Measurements from ENCODE around the gene TSPAN18.

Gene TSPAN18

GRCh38 chr11:44940404-44940803 lies 213.6 kb downstream of the TSPAN18 start:
- no peak overlapping the region for H2AK5ac ChIP-seq (ENCODE audit: low read depth, low read length)
- no peak overlapping the region for H3K4ac ChIP-seq (ENCODE audit: low read length)
- DNase-seq (ENCODE audit: low spot score), result no peak
- H3K79me1 ChIP-seq (ENCODE audit: low read depth, low read length), result peaks cover 28% of the 10 kb centered on the region
- no peak overlapping the region for H2BK120ac ChIP-seq (ENCODE audit: low read depth, low read length)
- H3K4me3 ChIP-seq (ENCODE audit: low read length in 2 of 2), result no peak overlapping the region
- H3K4me1 ChIP-seq (ENCODE audit: control insufficient read depth in 2 of 2, insufficient read depth in 1 of 2, low read depth in 1 of 2, low read length in 2 of 2), result peaks cover 3 to 31% of the 10 kb centered on the region in 2 donors
- peaks cover 0 to 14% of the 10 kb centered on the region in 2 donors for H3K36me3 ChIP-seq (replicated peaks in 1 of 2; ENCODE audit: control insufficient read depth in 2 of 2, insufficient read depth in 2 of 2, low read length in 2 of 2)
- H2BK15ac ChIP-seq (ENCODE audit: low read length), result no peak overlapping the region
- no CpG with 5 or more reads among the region's 7 CpGs for WGBS, 2 donors (ENCODE audit: extremely low coverage in 2 of 2, insufficient read length in 2 of 2, insufficient replicate concordance in 1 of 2)
- H3K4me2 ChIP-seq (ENCODE audit: insufficient read depth, low read length, poor library complexity, severe bottlenecking), result no peak overlapping the region
- H4K8ac ChIP-seq (ENCODE audit: low read depth, low read length), result no peak overlapping the region
- H2AFZ ChIP-seq (ENCODE audit: low read length), result no peak overlapping the region
- H2BK12ac ChIP-seq (ENCODE audit: low read length), result no peak overlapping the region
- H3K14ac ChIP-seq (ENCODE audit: low read length), result no peak overlapping the region
- no peak overlapping the region for H3K9ac ChIP-seq (ENCODE audit: low read depth, low read length, poor library complexity)
- no peaks in the 10 kb centered on the region for H3K9me3 ChIP-seq (replicated peaks in 1 of 2; ENCODE audit: control insufficient read depth in 2 of 2, insufficient read depth in 1 of 2, low read depth in 1 of 2, low read length in 2 of 2)
- H3K18ac ChIP-seq (ENCODE audit: low read length), result no peak overlapping the region
- H2BK5ac ChIP-seq (ENCODE audit: low read length), result no peak overlapping the region
- no peak overlapping the region for H3K23ac ChIP-seq (ENCODE audit: low read depth, low read length, poor library complexity)
- H3K27ac ChIP-seq (replicated peaks; ENCODE audit: low read length), result no peak overlapping the region
- H3K27me3 ChIP-seq (ENCODE audit: control insufficient read depth in 3 of 3, insufficient read depth in 3 of 3, low read depth in 1 of 3, low read length in 3 of 3), result no peaks in the 10 kb centered on the region
- H4K91ac ChIP-seq (ENCODE audit: low read depth, low read length, poor library complexity), result no peak overlapping the region

- no peak overlapping the region for H2BK15ac ChIP-seq (ENCODE audit: low read length)
- no peak overlapping the region for H2AFZ ChIP-seq (ENCODE audit: low read length)
- no peaks in the 10 kb centered on the region for H3K9me3 ChIP-seq (replicated peaks in 1 of 2; ENCODE audit: control insufficient read depth in 2 of 2, insufficient read depth in 1 of 2, low read depth in 1 of 2, low read length in 2 of 2)
- no peak overlapping the region for H2AK5ac ChIP-seq (ENCODE audit: low read depth, low read length)
- H3K4me1 ChIP-seq (ENCODE audit: control insufficient read depth in 2 of 2, insufficient read depth in 1 of 2, low read depth in 1 of 2, low read length in 2 of 2), result peaks cover 3 to 35% of the 10 kb centered on the region in 2 donors
- H3K27ac ChIP-seq (replicated peaks; ENCODE audit: low read length), result no peak overlapping the region
- H2BK12ac ChIP-seq (ENCODE audit: low read length), result no peak overlapping the region
- H4K91ac ChIP-seq (ENCODE audit: low read depth, low read length, poor library complexity), result no peak overlapping the region
- H4K8ac ChIP-seq (ENCODE audit: low read depth, low read length), result no peak overlapping the region
- H3K4me3 ChIP-seq (ENCODE audit: low read length in 2 of 2), result no peak overlapping the region
- no peak overlapping the region for H3K4me2 ChIP-seq (ENCODE audit: insufficient read depth, low read length, poor library complexity, severe bottlenecking)
- H3K36me3 ChIP-seq (replicated peaks in 1 of 2; ENCODE audit: control insufficient read depth in 2 of 2, insufficient read depth in 2 of 2, low read length in 2 of 2), result peaks cover 0 to 15% of the 10 kb centered on the region in 2 donors
- H3K4ac ChIP-seq (ENCODE audit: low read length), result no peak overlapping the region
- no peak for DNase-seq (ENCODE audit: low spot score)
- H3K23ac ChIP-seq (ENCODE audit: low read depth, low read length, poor library complexity), result no peak overlapping the region
- H3K27me3 ChIP-seq (ENCODE audit: control insufficient read depth in 3 of 3, insufficient read depth in 3 of 3, low read depth in 1 of 3, low read length in 3 of 3), result no peaks in the 10 kb centered on the region
- H3K9ac ChIP-seq (ENCODE audit: low read depth, low read length, poor library complexity), result no peak overlapping the region
- H2BK5ac ChIP-seq (ENCODE audit: low read length), result no peak overlapping the region
- peaks cover 30% of the 10 kb centered on the region for H3K79me1 ChIP-seq (ENCODE audit: low read depth, low read length)
- H3K18ac ChIP-seq (ENCODE audit: low read length), result no peak overlapping the region
- no peak overlapping the region for H2BK120ac ChIP-seq (ENCODE audit: low read depth, low read length)
- no CpG with 5 or more reads among the region's 9 CpGs for WGBS, 2 donors (ENCODE audit: extremely low coverage in 2 of 2, insufficient read length in 2 of 2, insufficient replicate concordance in 1 of 2)
- H3K14ac ChIP-seq (ENCODE audit: low read length), result no peak overlapping the region
These were observed 214.1 kb downstream of the TSPAN18 start for GRCh38 chr11:44940835-44941234.

- peaks cover 0 to 21% of the 10 kb centered on the region in 2 donors for H3K36me3 ChIP-seq (replicated peaks in 1 of 2; ENCODE audit: control insufficient read depth in 2 of 2, insufficient read depth in 2 of 2, low read length in 2 of 2)
- H3K27me3 ChIP-seq (ENCODE audit: control insufficient read depth in 3 of 3, insufficient read depth in 3 of 3, low read depth in 1 of 3, low read length in 3 of 3), result no peaks in the 10 kb centered on the region
- H2BK12ac ChIP-seq (ENCODE audit: low read length), result no peak overlapping the region
- H2BK15ac ChIP-seq (ENCODE audit: low read length), result no peak overlapping the region
- no peak overlapping the region for H3K18ac ChIP-seq (ENCODE audit: low read length)
- 80% methylated on average over 1 of the region's 12 CpGs; no CpG with 5 or more reads in 1 of the 2 donors for WGBS, 2 donors (ENCODE audit: extremely low coverage in 2 of 2, insufficient read length in 2 of 2, insufficient replicate concordance in 1 of 2)
- no peaks in the 10 kb centered on the region for H3K9me3 ChIP-seq (replicated peaks in 1 of 2; ENCODE audit: control insufficient read depth in 2 of 2, insufficient read depth in 1 of 2, low read depth in 1 of 2, low read length in 2 of 2)
- H3K4me3 ChIP-seq (ENCODE audit: low read length in 2 of 2), result peak overlapping the region in 1 of 2 donors; percentile 31
- no peak overlapping the region for H3K4me2 ChIP-seq (ENCODE audit: insufficient read depth, low read length, poor library complexity, severe bottlenecking)
- H3K27ac ChIP-seq (replicated peaks; ENCODE audit: low read length), result peak overlapping the region; percentile 24
- H3K23ac ChIP-seq (ENCODE audit: low read depth, low read length, poor library complexity), result peak overlapping the region; percentile 12
- peak overlapping the region; percentile 10 for H3K14ac ChIP-seq (ENCODE audit: low read length)
- DNase-seq (ENCODE audit: low spot score), result no peak
- no peak overlapping the region for H4K91ac ChIP-seq (ENCODE audit: low read depth, low read length, poor library complexity)
- peak overlapping the region; percentile 66 for H4K8ac ChIP-seq (ENCODE audit: low read depth, low read length)
- H2AFZ ChIP-seq (ENCODE audit: low read length), result no peak overlapping the region
- H2BK5ac ChIP-seq (ENCODE audit: low read length), result no peak overlapping the region
- H3K9ac ChIP-seq (ENCODE audit: low read depth, low read length, poor library complexity), result peak overlapping the region; percentile 73
- no peak overlapping the region for H2AK5ac ChIP-seq (ENCODE audit: low read depth, low read length)
- H3K4ac ChIP-seq (ENCODE audit: low read length), result peak overlapping the region; percentile 15
- H3K4me1 ChIP-seq (ENCODE audit: control insufficient read depth in 2 of 2, insufficient read depth in 1 of 2, low read depth in 1 of 2, low read length in 2 of 2), result peaks cover 3 to 41% of the 10 kb centered on the region in 2 donors
- no peak overlapping the region for H2BK120ac ChIP-seq (ENCODE audit: low read depth, low read length)
- H3K79me1 ChIP-seq (ENCODE audit: low read depth, low read length), result peaks cover 34% of the 10 kb centered on the region
These were observed 214.7 kb downstream of the TSPAN18 start for GRCh38 chr11:44941259-44942021.
